ENCODE data around the gene TJP1. TPM values are rescaled to one million over a fixed set of nuclear protein-coding genes. Genes with fewer than 3 reads are reported as not detected.
A peak's percentile ranks its signal among the peaks of the same experiment; 100 is the strongest.
"Not testable (repeated sequence)": the region's sequence is repeated elsewhere in the genome, so short reads cannot be mapped to it uniquely, and the experiment has no call there.

The TJP1 gene
- total RNA-seq, 1 experiment from 2014 or later: 159 TPM

GRCh38 chr15:29736012-29736743, 86.1 kb downstream of the TJP1 start:
- no peaks in the 10 kb centered on the region for H3K9me2 ChIP-seq (ENCODE audit: insufficient read depth)
- peak overlapping the region; percentile 23; the same call in 1 of the 2 replicates for H3K4me2 ChIP-seq
- intact Hi-C loops (cut with micrococcal nuclease; ENCODE audit: unreplicated experiment): loop anchor here (1.0 kb wide), 3 partner anchors 62 to 185 kb away; no protein-coding TSS in a partner anchor
- no peak for DNase-seq
- peaks cover 26% of the 10 kb centered on the region; the same call in 1 of the 2 replicates for H3F3A ChIP-seq (ENCODE audit: insufficient read depth, low read depth)
- H3K9me3 ChIP-seq (ENCODE audit: insufficient read depth, low read depth): no peaks in the 10 kb centered on the region
- CTCF ChIA-PET: interaction anchor here (0.6 to 1.2 kb wide), 4 partner anchors 12 to 305 kb away, joined by 3 to 22 read pairs (median 3); no protein-coding TSS in a partner anchor
- peaks cover 29% of the 10 kb centered on the region for H3K4me1 ChIP-seq (replicated peaks; ENCODE audit: insufficient read depth)
- 0 out of 2 replicates have a peak, but pooled peaks cover 3% of the 10 kb centered on the region for H3K79me2 ChIP-seq (ENCODE audit: low read depth)
- no peak overlapping the region for H3K4me3 ChIP-seq
- POLR2A ChIA-PET (ENCODE audit: unreplicated experiment): interaction anchor here (0.6 kb wide), 1 partner anchor 34 kb away, joined by 8 read pairs; no protein-coding TSS in a partner anchor
- no peaks in the 10 kb centered on the region for H4K20me1 ChIP-seq (ENCODE audit: insufficient read depth)
- H3K27ac ChIP-seq: peak overlapping the region; percentile 60
- peaks cover 9% of the 10 kb centered on the region; the same call in 1 of the 2 replicates for H3K36me3 ChIP-seq (ENCODE audit: low read depth)
- no peaks in the 10 kb centered on the region for H3K27me3 ChIP-seq (ENCODE audit: insufficient read depth, low read depth)
- BruUV-seq (replicated peaks): no TSS peak
- H2AFZ ChIP-seq: no peak overlapping the region
- TF ChIP-seq CTCF (conservative IDR thresholded peaks at IDR 0.05): no peak
- TF ChIP-seq EZH2 (IDR thresholded peaks at IDR 0.05; ENCODE audit: low read depth): no peak

DNA sequence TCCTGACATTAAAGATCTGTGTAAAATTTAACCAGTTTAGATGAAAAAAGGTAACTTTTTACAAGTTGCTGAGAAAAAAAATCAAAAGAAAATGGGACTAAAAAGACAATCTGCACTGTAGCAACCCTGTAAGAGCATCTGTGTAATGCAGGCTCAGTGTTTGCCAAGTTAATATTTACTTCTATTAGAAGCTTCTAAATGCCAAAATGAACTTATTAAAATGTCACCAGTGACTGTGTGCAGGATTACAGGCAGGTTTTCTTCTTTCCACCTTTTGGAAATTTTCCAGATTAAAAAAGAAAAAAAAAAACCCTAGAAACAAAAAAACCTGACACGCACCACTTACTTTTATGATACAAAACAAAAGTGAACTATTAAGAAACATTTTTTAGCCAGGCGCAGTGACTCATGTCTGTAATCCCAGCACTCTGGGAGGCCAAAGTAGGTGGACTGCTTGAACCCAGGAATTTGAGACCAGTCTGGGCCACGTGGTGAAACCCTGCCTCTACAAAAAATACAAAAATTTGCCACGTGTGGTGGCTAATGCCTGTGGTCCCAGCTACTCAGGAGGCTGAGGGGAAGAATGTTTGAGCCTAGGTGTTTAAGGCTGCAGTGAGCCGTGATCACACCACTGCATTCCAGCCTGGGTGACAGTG, 87.2 kb downstream of the TJP1 start:
- peaks cover 10% of the 10 kb centered on the region; the same call in 1 of the 2 replicates for H3K36me3 ChIP-seq (ENCODE audit: low read depth)
- H4K20me1 ChIP-seq (ENCODE audit: insufficient read depth): no peaks in the 10 kb centered on the region
- H3K4me2 ChIP-seq: no peak overlapping the region
- no peaks in the 10 kb centered on the region for H3K27me3 ChIP-seq (ENCODE audit: insufficient read depth, low read depth)
- TF ChIP-seq EZH2 (IDR thresholded peaks at IDR 0.05; ENCODE audit: low read depth) (no peak), CTCF (conservative IDR thresholded peaks at IDR 0.05) (no peak)
- CTCF ChIA-PET: no interaction called here
- H3K27ac ChIP-seq: no peak overlapping the region
- BruUV-seq (replicated peaks): no TSS peak
- H3K4me1 ChIP-seq (replicated peaks; ENCODE audit: insufficient read depth): peaks cover 29% of the 10 kb centered on the region
- DNase-seq: peak in 1 of 2 experiments; percentile 72
- 0 out of 2 replicates have a peak, but pooled peaks cover 3% of the 10 kb centered on the region for H3K79me2 ChIP-seq (ENCODE audit: low read depth)
- peaks cover 26% of the 10 kb centered on the region; the same call in 1 of the 2 replicates for H3F3A ChIP-seq (ENCODE audit: insufficient read depth, low read depth)
- intact Hi-C loops (cut with micrococcal nuclease; ENCODE audit: unreplicated experiment): loop anchor here (1.0 kb wide), 2 partner anchors 64 to 199 kb away; no protein-coding TSS in a partner anchor
- H3K9me2 ChIP-seq (ENCODE audit: insufficient read depth): no peaks in the 10 kb centered on the region
- H3K4me3 ChIP-seq: no peak overlapping the region
- no peaks in the 10 kb centered on the region for H3K9me3 ChIP-seq (ENCODE audit: insufficient read depth, low read depth)
- POLR2A ChIA-PET (ENCODE audit: unreplicated experiment): no interaction called here
- no peak overlapping the region for H2AFZ ChIP-seq

DNA sequence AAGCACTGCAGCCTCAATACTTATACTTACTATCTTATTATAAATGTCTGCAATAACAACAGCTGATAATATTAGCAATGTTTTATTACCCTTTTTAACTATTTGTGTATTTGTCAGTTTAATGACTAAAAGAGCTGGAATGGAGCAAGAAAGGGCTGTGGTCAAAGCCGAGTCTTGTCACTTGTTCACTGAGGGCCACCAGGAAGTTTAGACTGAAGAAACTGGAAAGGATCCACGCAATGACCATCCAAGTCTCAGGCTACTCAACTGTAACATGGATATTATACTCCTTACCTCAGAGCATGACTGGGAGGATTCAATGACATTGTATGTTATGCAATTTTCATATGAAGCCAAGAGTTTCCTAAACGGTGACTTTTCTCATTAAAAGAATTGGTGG, 90.4 kb downstream of the TJP1 start:
- DNase-seq: no peak
- intact Hi-C loops (cut with micrococcal nuclease; ENCODE audit: unreplicated experiment): no loop called here
- H3K9me2 ChIP-seq (ENCODE audit: insufficient read depth): no peaks in the 10 kb centered on the region
- TF ChIP-seq EZH2 (IDR thresholded peaks at IDR 0.05; ENCODE audit: low read depth) (no peak), CTCF (conservative IDR thresholded peaks at IDR 0.05) (no peak)
- H3K36me3 ChIP-seq (ENCODE audit: low read depth): peaks cover 18% of the 10 kb centered on the region
- no peak overlapping the region for H3K4me2 ChIP-seq
- no peaks in the 10 kb centered on the region for H3K27me3 ChIP-seq (ENCODE audit: insufficient read depth, low read depth)
- H4K20me1 ChIP-seq (ENCODE audit: insufficient read depth): no peaks in the 10 kb centered on the region
- no peak overlapping the region for H2AFZ ChIP-seq
- no TSS peak for BruUV-seq (replicated peaks)
- POLR2A ChIA-PET (ENCODE audit: unreplicated experiment): no interaction called here
- no peak overlapping the region for H3K4me3 ChIP-seq
- H3K9me3 ChIP-seq (ENCODE audit: insufficient read depth, low read depth): no peaks in the 10 kb centered on the region
- 0 out of 2 replicates have a peak, but pooled peaks cover 3% of the 10 kb centered on the region for H3K79me2 ChIP-seq (ENCODE audit: low read depth)
- CTCF ChIA-PET: no interaction called here
- peaks cover 12% of the 10 kb centered on the region; the same call in 1 of the 2 replicates for H3F3A ChIP-seq (ENCODE audit: insufficient read depth, low read depth)
- H3K4me1 ChIP-seq (replicated peaks; ENCODE audit: insufficient read depth): peaks cover 14% of the 10 kb centered on the region
- H3K27ac ChIP-seq: no peak overlapping the region

GRCh38 chr15:29730471-29730870, 91.8 kb downstream of the TJP1 start:
- intact Hi-C loops (cut with micrococcal nuclease; ENCODE audit: unreplicated experiment); H4K20me1 ChIP-seq (ENCODE audit: insufficient read depth); BruUV-seq (replicated peaks); H3K9me3 ChIP-seq (ENCODE audit: insufficient read depth, low read depth); H3K9me2 ChIP-seq (ENCODE audit: insufficient read depth); H3K4me1 ChIP-seq (replicated peaks; ENCODE audit: insufficient read depth); H3K79me2 ChIP-seq (ENCODE audit: low read depth); H3K27me3 ChIP-seq (ENCODE audit: insufficient read depth, low read depth); H3K27ac ChIP-seq; H3K4me3 ChIP-seq; POLR2A ChIA-PET (ENCODE audit: unreplicated experiment); H3F3A ChIP-seq (ENCODE audit: insufficient read depth, low read depth); DNase-seq; CTCF ChIA-PET; H2AFZ ChIP-seq; H3K4me2 ChIP-seq: not testable (repeated sequence)
- H3K36me3 ChIP-seq (ENCODE audit: low read depth): peaks cover 25% of the 10 kb centered on the region

All from PC-9 (cell line).